Measurements from ENCODE around the gene SLC6A3. TPM values are rescaled to one million over a fixed set of nuclear protein-coding genes. Genes with fewer than 3 reads are reported as not detected.

The SLC6A3 gene
- total and polyA plus RNA-seq, 2 donors (not counting 1 experiment from before 2014, with no cell fraction given): 0.01 to 0.15 TPM

DNA sequence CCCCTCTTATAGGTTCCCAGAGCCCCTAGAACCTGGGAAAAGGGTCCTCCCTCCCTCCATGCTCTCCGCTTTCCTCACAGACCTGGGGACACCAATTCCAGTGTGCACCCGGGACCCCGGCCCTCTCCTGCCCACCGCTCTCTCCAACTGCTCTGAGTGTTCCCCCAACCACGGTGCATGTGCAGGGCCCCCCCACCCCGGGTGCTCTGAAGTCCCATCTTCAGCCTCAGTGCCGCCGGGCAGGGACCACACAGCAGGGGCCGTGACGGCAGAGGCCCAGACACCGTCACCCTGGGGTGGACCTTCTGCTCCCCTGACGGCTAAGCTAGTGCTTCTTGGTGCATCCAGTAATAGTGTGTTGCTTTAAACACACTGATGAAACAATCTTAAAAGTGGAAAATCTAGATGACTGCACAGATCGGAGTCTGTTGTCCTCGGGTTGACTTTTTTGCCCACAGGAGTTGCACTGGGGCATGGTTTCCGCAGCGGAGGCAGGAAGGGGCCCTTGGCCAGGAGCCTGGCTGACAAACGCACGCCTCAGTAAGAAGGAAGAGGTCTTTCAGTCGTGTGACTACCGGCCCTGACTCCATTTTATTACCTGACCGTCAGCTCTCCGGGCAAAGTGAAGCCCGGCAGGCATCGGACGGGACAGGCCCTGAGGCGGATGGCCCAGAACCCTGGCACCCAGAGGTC is 36.2 kb upstream of the SLC6A3 start:
- peak; percentile 39 for DNase-seq
- no peaks in the 10 kb centered on the region for H3K27me3 Mint-ChIP-seq
- Histone ChIP-seq H3K27me3 (replicated peaks in 1 of 4; ENCODE audit: control extremely low read depth in 1 of 4, control insufficient read depth in 3 of 4, insufficient read depth in 4 of 4, low read length in 3 of 4) (no peaks in the 10 kb centered on the region), H3K9me3 (ENCODE audit: control extremely low read depth in 1 of 3, control insufficient read depth in 2 of 3, insufficient read depth in 1 of 3, low read length in 2 of 3) (no peaks in the 10 kb centered on the region), H3K4me3 (ENCODE audit: control extremely low read depth in 1 of 5, extremely low read depth in 1 of 5, insufficient read depth in 1 of 5, low read depth in 2 of 5, low read length in 4 of 5) (no peak overlapping the region), H3K27ac (ENCODE audit: low read length in 2 of 2) (peak overlapping the region; percentile 66 to 84), H3K9ac (ENCODE audit: low read length) (no peak overlapping the region), H4K20me1 (ENCODE audit: control insufficient read depth, insufficient read depth, low read length, poor library complexity, severe bottlenecking) (no peaks in the 10 kb centered on the region), H2AFZ (ENCODE audit: insufficient read depth, low read depth, low read length, poor library complexity, severe bottlenecking) (no peak overlapping the region), H3K79me2 (ENCODE audit: control insufficient read depth, insufficient read depth, low read length) (peaks cover 75% of the 10 kb centered on the region), H3K36me3 (replicated peaks in 1 of 2; ENCODE audit: control extremely low read depth in 1 of 2, control insufficient read depth in 1 of 2, extremely low read depth in 1 of 2, insufficient read depth in 2 of 2, low read length in 1 of 2) (peaks cover 2 to 63% of the 10 kb centered on the region in 2 experiments), H3K4me1 (ENCODE audit: control insufficient read depth in 2 of 2, insufficient read depth in 2 of 2, low read length in 2 of 2) (peaks cover 65 to 72% of the 10 kb centered on the region in 2 donors), H3K4me2 (replicated peaks; ENCODE audit: low read depth, low read length, poor library complexity, severe bottlenecking) (peak overlapping the region; percentile 43)
- peaks cover 69% of the 10 kb centered on the region for H3K4me1 Mint-ChIP-seq
- intact Hi-C loops (cut with micrococcal nuclease): loop anchor here (10.0 kb wide), 1 partner anchor 137 kb away; the partner anchor contains the start of gene CLPTM1L
- no peak for ATAC-seq (ENCODE audit: low read depth)
- CTCF ChIA-PET: interaction anchor here (0.8 to 9.1 kb wide), 9 partner anchors 9 to 173 kb away, joined by 3 to 81 read pairs (median 12); no protein-coding TSS in a partner anchor
- TF ChIP-seq EZH2 (IDR thresholded peaks at IDR 0.05; ENCODE audit: borderline replicate concordance, insufficient read depth, low read depth, low read length, poor library complexity, severe bottlenecking): no peak
- TF ChIP-seq, protein P1, sequence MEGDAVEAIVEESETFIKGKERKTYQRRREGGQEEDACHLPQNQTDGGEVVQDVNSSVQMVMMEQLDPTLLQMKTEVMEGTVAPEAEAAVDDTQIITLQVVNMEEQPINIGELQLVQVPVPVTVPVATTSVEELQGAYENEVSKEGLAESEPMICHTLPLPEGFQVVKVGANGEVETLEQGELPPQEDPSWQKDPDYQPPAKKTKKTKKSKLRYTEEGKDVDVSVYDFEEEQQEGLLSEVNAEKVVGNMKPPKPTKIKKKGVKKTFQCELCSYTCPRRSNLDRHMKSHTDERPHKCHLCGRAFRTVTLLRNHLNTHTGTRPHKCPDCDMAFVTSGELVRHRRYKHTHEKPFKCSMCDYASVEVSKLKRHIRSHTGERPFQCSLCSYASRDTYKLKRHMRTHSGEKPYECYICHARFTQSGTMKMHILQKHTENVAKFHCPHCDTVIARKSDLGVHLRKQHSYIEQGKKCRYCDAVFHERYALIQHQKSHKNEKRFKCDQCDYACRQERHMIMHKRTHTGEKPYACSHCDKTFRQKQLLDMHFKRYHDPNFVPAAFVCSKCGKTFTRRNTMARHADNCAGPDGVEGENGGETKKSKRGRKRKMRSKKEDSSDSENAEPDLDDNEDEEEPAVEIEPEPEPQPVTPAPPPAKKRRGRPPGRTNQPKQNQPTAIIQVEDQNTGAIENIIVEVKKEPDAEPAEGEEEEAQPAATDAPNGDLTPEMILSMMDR (IDR thresholded peaks at IDR 0.05): no peak
- WGBS (ENCODE audit: insufficient coverage): 74% methylated on average over 22 of the region's 26 CpGs
- H3K27ac Mint-ChIP-seq: peak overlapping the region; percentile 91
- H3K9me3 Mint-ChIP-seq (ENCODE audit: insufficient read depth): no peaks in the 10 kb centered on the region
- H3K4me3 Mint-ChIP-seq: peak overlapping the region; percentile 38
- POLR2A ChIA-PET: interaction anchor here (0.5 to 4.9 kb wide), 6 partner anchors 10 to 81 kb away, joined by 3 to 36 read pairs (median 8); partner anchors contain the start of gene LPCAT1

DNA sequence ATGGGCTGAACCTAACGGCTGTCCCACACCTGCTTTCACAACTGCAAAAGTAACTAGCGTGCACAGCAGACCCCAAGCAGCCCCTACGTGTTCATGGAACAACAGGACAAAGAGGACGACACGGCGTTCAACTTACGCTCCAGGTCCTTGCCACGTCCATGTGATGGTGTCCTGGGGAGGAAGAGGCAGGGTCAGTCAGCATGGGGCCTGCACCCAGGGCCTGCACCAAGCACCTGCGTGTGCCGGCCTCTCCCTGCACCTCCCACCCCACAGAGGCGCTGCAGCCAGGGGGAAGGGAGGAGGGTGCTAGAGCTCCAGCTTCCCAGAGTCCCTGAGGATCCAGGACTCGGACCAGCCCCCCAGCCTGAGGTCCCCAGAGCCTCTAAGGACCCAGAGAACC is 35.6 kb upstream of the SLC6A3 start:
- peak overlapping the region; percentile 50 for H3K4me2 ChIP-seq (replicated peaks; ENCODE audit: low read depth, low read length, poor library complexity, severe bottlenecking)
- Mint-ChIP-seq H3K4me3 (peak overlapping the region; percentile 76), H3K4me1 (peaks cover 63% of the 10 kb centered on the region), H3K27ac (peak overlapping the region; percentile 94), H3K9me3 (ENCODE audit: insufficient read depth) (no peaks in the 10 kb centered on the region), H3K27me3 (no peaks in the 10 kb centered on the region)
- no peaks in the 10 kb centered on the region for H3K9me3 ChIP-seq (ENCODE audit: control extremely low read depth in 1 of 3, control insufficient read depth in 2 of 3, insufficient read depth in 1 of 3, low read length in 2 of 3)
- H3K9ac ChIP-seq (ENCODE audit: low read length): no peak overlapping the region
- H3K27ac ChIP-seq (ENCODE audit: low read length in 2 of 2): peak overlapping the region; percentile 66 to 84
- ChIA-PET CTCF (interaction anchor here (1.0 to 9.1 kb wide), 15 partner anchors 9 to 163 kb away, joined by 3 to 81 read pairs (median 6); no protein-coding TSS in a partner anchor), POLR2A (interaction anchor here (0.9 to 2.8 kb wide), 6 partner anchors 8 to 136 kb away, joined by 3 to 17 read pairs (median 4); partner anchors contain the start of genes CLPTM1L and LPCAT1)
- DNase-seq (no peak), ATAC-seq (ENCODE audit: low read depth) (no peak)
- H4K20me1 ChIP-seq (ENCODE audit: control insufficient read depth, insufficient read depth, low read length, poor library complexity, severe bottlenecking): no peaks in the 10 kb centered on the region
- peaks cover 59 to 66% of the 10 kb centered on the region in 2 donors for H3K4me1 ChIP-seq (ENCODE audit: control insufficient read depth in 2 of 2, insufficient read depth in 2 of 2, low read length in 2 of 2)
- H3K79me2 ChIP-seq (ENCODE audit: control insufficient read depth, insufficient read depth, low read length): peaks cover 74% of the 10 kb centered on the region
- H2AFZ ChIP-seq (ENCODE audit: insufficient read depth, low read depth, low read length, poor library complexity, severe bottlenecking): no peak overlapping the region
- H3K4me3 ChIP-seq (ENCODE audit: control extremely low read depth in 1 of 5, extremely low read depth in 1 of 5, insufficient read depth in 1 of 5, low read depth in 2 of 5, low read length in 4 of 5): no peak overlapping the region
- peaks cover 2 to 63% of the 10 kb centered on the region in 2 experiments for H3K36me3 ChIP-seq (replicated peaks in 1 of 2; ENCODE audit: control extremely low read depth in 1 of 2, control insufficient read depth in 1 of 2, extremely low read depth in 1 of 2, insufficient read depth in 2 of 2, low read length in 1 of 2)
- no peak for TF ChIP-seq EZH2 (IDR thresholded peaks at IDR 0.05; ENCODE audit: borderline replicate concordance, insufficient read depth, low read depth, low read length, poor library complexity, severe bottlenecking)
- TF ChIP-seq, protein P1 (IDR thresholded peaks at IDR 0.05): no peak
- intact Hi-C loops (cut with micrococcal nuclease): loop anchor here (10.0 kb wide), 1 partner anchor 136 kb away; the partner anchor contains the start of gene CLPTM1L
- 83% methylated on average over 3 of the region's 12 CpGs for WGBS (ENCODE audit: insufficient coverage)
- H3K27me3 ChIP-seq (replicated peaks in 1 of 4; ENCODE audit: control extremely low read depth in 1 of 4, control insufficient read depth in 3 of 4, insufficient read depth in 4 of 4, low read length in 3 of 4): no peaks in the 10 kb centered on the region

Measured in B cell (primary cell).